Breast epithelium (tissue), 4 donors: ENCODE measurements around the gene EEF1A2. TPM values are rescaled to one million over a fixed set of nuclear protein-coding genes. Genes with fewer than 3 reads are reported as not detected.

Experiments used
- DNase-seq, 2 donors: peaks; one replicate each; pipeline ENCODE4 v3.0.0-alpha.2; 2019; ENCODE audit warnings: low spot score in 2 of 2
- H3K27ac ChIP-seq, 2 donors: fragments of 200-600 bp; sonication (generic) in 1 of 2; one replicate each; pipeline ENCODE4 v1.5.1; 2016 to 2019; ENCODE audit warnings: mild to moderate bottlenecking in 1 of 2
- H3K27me3 ChIP-seq, 2 donors: fragments of 200-600 bp; sonication (generic) in 1 of 2; one replicate each; pipeline versions ENCODE4 v1.5.1 to v1.6.0; 2017 to 2019; ENCODE audit warnings: control low read depth in 1 of 2, mild to moderate bottlenecking in 1 of 2
- H3K36me3 ChIP-seq: fragments of 200-600 bp; one replicate; pipeline ENCODE4 v1.5.1; 2019
- H3K4me1 ChIP-seq, 2 donors: fragments of 200-600 bp; sonication (generic); one replicate each; pipeline ENCODE4 v1.5.1; 2016 to 2019; ENCODE audit warnings: control low read depth in 1 of 2
- H3K4me3 ChIP-seq, 3 donors: fragments of 200-600 bp; sonication (generic); 1 replicate in 2 of 3; 2 replicates in 1 of 3; pipeline ENCODE4 v1.5.1; 2016 to 2019; ENCODE audit warnings: mild to moderate bottlenecking in 3 of 3, moderate library complexity in 2 of 3
- H3K9me3 ChIP-seq, 2 donors: fragments of 200-600 bp; sonication (generic) in 1 of 2; one replicate each; pipeline ENCODE4 v1.5.1; 2016 to 2019; ENCODE audit warnings: control low read depth in 1 of 2
- CTCF ChIP-seq, 3 donors: fragments of 450-650 bp; IDR thresholded peaks; one replicate each; pipeline ENCODE4 v1.5.1; 2016 to 2017; ENCODE audit warnings: antibody characterized with exemption in 3 of 3, mild to moderate bottlenecking in 3 of 3, moderate library complexity in 3 of 3
- POLR2A ChIP-seq: fragments of 450-650 bp; IDR thresholded peaks from one replicate; pipeline ENCODE4 v1.6.1; 2016; ENCODE audit warnings: antibody characterized with exemption, mild to moderate bottlenecking, moderate library complexity
- POLR2AphosphoS5 ChIP-seq, 3 donors: sonication (generic); formaldehyde crosslinking; IDR thresholded peaks; one replicate each; pipeline ENCODE4 v1.6.1; 2017; ENCODE audit warnings: antibody characterized with exemption in 3 of 3
- intact Hi-C: fragments of 100-400 bp; cut with DNase I; formaldehyde crosslinking; loops from one replicate; pipeline ENCODE4 v1.15.1; 2023; ENCODE audit warnings: low total_unique reads
- total RNA-seq, 3 donors: library from RNA; depleted of rRNA; stranded (reverse); fragments of >200 nt; gene quantifications; one replicate each; pipeline ENCODE4 v1.1.0, GENCODE V29; 2016

Gene EEF1A2
- total RNA-seq, 3 donors from 2014 or later = 0.48 to 20.6 (median 4.8) TPM

- intact Hi-C loops = no loop called here
- no peak overlapping the region for H3K27ac ChIP-seq
- H3K9me3 ChIP-seq = no peaks in the 10 kb centered on the region
- no peaks in the 10 kb centered on the region for H3K36me3 ChIP-seq
- peaks cover 7 to 64% of the 10 kb centered on the region in 2 donors for H3K27me3 ChIP-seq
- DNase-seq = no peak
- peak overlapping the region in 1 of 3 donors; percentile 73 for H3K4me3 ChIP-seq
- peaks cover 0 to 10% of the 10 kb centered on the region in 2 donors for H3K4me1 ChIP-seq
- TF ChIP-seq POLR2AphosphoS5 (IDR thresholded peaks at IDR 0.05) (no peak), CTCF (IDR thresholded peaks at IDR 0.05) (no peak), POLR2A (no peak)
Observed at GRCh38 chr20:63497138-63497945, 1.5 kb downstream of the EEF1A2 start.

GRCh38 chr20:63496596-63497120 lies 2.2 kb downstream of the EEF1A2 start:
- Histone ChIP-seq H3K36me3 (no peaks in the 10 kb centered on the region), H3K27me3 (peaks cover 7 to 58% of the 10 kb centered on the region in 2 donors), H3K27ac (no peak overlapping the region), H3K4me3 (peak overlapping the region; percentile 16 to 60 (median 39)), H3K4me1 (peaks cover 0 to 10% of the 10 kb centered on the region in 2 donors), H3K9me3 (no peaks in the 10 kb centered on the region)
- DNase-seq = no peak
- TF ChIP-seq CTCF (IDR thresholded peaks at IDR 0.05) (no peak), POLR2A (no peak), POLR2AphosphoS5 (IDR thresholded peaks at IDR 0.05) (no peak)
- intact Hi-C loops = no loop called here

- Histone ChIP-seq H3K36me3 (no peaks in the 10 kb centered on the region), H3K27ac (no peak overlapping the region), H3K9me3 (no peaks in the 10 kb centered on the region), H3K27me3 (peaks cover 7 to 58% of the 10 kb centered on the region in 2 donors), H3K4me1 (peaks cover 0 to 10% of the 10 kb centered on the region in 2 donors), H3K4me3 (peak overlapping the region; percentile 16 to 60 (median 39))
- no peak for TF ChIP-seq POLR2A
- peak; percentile 80 to 91 (median 83) for TF ChIP-seq CTCF (IDR thresholded peaks at IDR 0.05)
- intact Hi-C loops = no loop called here
- no peak for DNase-seq
Observed at GRCh38 chr20:63495741-63496595, 2.9 kb downstream of the EEF1A2 start.

GRCh38 chr20:63495167-63495720 lies 3.6 kb downstream of the EEF1A2 start:
- DNase-seq = no peak
- H3K27me3 ChIP-seq = peaks cover 7 to 58% of the 10 kb centered on the region in 2 donors
- no peak overlapping the region for H3K27ac ChIP-seq
- H3K36me3 ChIP-seq = no peaks in the 10 kb centered on the region
- no peaks in the 10 kb centered on the region for H3K9me3 ChIP-seq
- peaks cover 0 to 10% of the 10 kb centered on the region in 2 donors for H3K4me1 ChIP-seq
- H3K4me3 ChIP-seq = no peak overlapping the region
- TF ChIP-seq POLR2AphosphoS5 (IDR thresholded peaks at IDR 0.05) (no peak), CTCF (IDR thresholded peaks at IDR 0.05) (no peak), POLR2A (no peak)
- intact Hi-C loops = no loop called here
